Suprapubic skin (tissue), 4 donors: ENCODE measurements around the gene SCAMP5. TPM values are rescaled to one million over a fixed set of nuclear protein-coding genes. Genes with fewer than 3 reads are reported as not detected.

Source experiments
- DNase-seq, 2 donors: peaks; one replicate each; pipeline ENCODE4 v3.0.0-alpha.2; 2019; ENCODE audit warnings: low spot score in 2 of 2
- H3K27ac ChIP-seq: fragments of 200-600 bp; sonication (generic); one replicate; pipeline ENCODE4 v1.5.1; 2019
- H3K27me3 ChIP-seq: fragments of 200-600 bp; sonication (generic); one replicate; pipeline ENCODE4 v1.5.1; 2019
- H3K36me3 ChIP-seq: fragments of 200-600 bp; sonication (generic); one replicate; pipeline ENCODE4 v1.5.1; 2019
- H3K4me1 ChIP-seq: fragments of 200-600 bp; sonication (generic); one replicate; pipeline ENCODE4 v1.5.1; 2019
- H3K4me3 ChIP-seq: fragments of 200-600 bp; sonication (generic); one replicate; pipeline ENCODE4 v1.5.1; 2019; ENCODE audit warnings: mild to moderate bottlenecking
- H3K9me3 ChIP-seq: fragments of 200-600 bp; sonication (generic); one replicate; pipeline ENCODE4 v1.5.1; 2019
- CTCF ChIP-seq, 2 donors: fragments of 200-600 bp in 1 of 2; fragments of 450-650 bp in 1 of 2; sonication (generic) in 1 of 2; IDR thresholded peaks; one replicate each; pipeline ENCODE4 v1.5.1; 2016 to 2019; ENCODE audit warnings: antibody characterized with exemption in 2 of 2, mild to moderate bottlenecking in 1 of 2, moderate library complexity in 1 of 2
- EP300 ChIP-seq: sonication (generic); formaldehyde crosslinking; IDR thresholded peaks from one replicate; pipeline ENCODE4 v1.6.1; 2017; ENCODE audit warnings: antibody characterized with exemption
- POLR2A ChIP-seq, 2 donors: fragments of 450-650 bp; IDR thresholded peaks; one replicate each; pipeline ENCODE4 v1.6.1; 2017; ENCODE audit warnings: antibody characterized with exemption in 2 of 2, mild to moderate bottlenecking in 2 of 2, moderate library complexity in 2 of 2
- POLR2AphosphoS5 ChIP-seq, 3 donors: sonication (generic); formaldehyde crosslinking; IDR thresholded peaks; one replicate each; pipeline ENCODE4 v1.6.1; 2017; ENCODE audit warnings: antibody characterized with exemption in 3 of 3
- WGBS: methylation state at CpG from one replicate; pipeline ENCODE4 v1.1.5; 2018; 5-methylcytosine and 5-hydroxymethylcytosine counted together
- total RNA-seq, 4 donors: library from RNA; depleted of rRNA; stranded (reverse); fragments of >200 nt; gene quantifications; one replicate each; pipeline ENCODE4 v1.1.0, GENCODE V29; 2016

SCAMP5 gene
- total RNA-seq, 4 donors from 2014 or later, result 0.53 to 4.5 (median 2.7) TPM

GRCh38 chr15:75025107-75025506, 29.7 kb downstream of the SCAMP5 start:
- H3K4me1 ChIP-seq, result peaks cover 31% of the 10 kb centered on the region
- H3K9me3 ChIP-seq, result no peaks in the 10 kb centered on the region
- no peak overlapping the region for H3K27ac ChIP-seq
- H3K4me3 ChIP-seq, result no peak overlapping the region
- DNase-seq, result no peak
- whole genome bisulfite sequencing, result 49% methylated on average over 3 of the region's 3 CpGs
- no peaks in the 10 kb centered on the region for H3K27me3 ChIP-seq
- H3K36me3 ChIP-seq, result no peaks in the 10 kb centered on the region
- TF ChIP-seq EP300 (no peak), CTCF (IDR thresholded peaks at IDR 0.05) (no peak), POLR2A (IDR thresholded peaks at IDR 0.05) (no peak), POLR2AphosphoS5 (IDR thresholded peaks at IDR 0.05) (no peak)

- TF ChIP-seq POLR2A (IDR thresholded peaks at IDR 0.05), result no peak
- TF ChIP-seq POLR2AphosphoS5 (IDR thresholded peaks at IDR 0.05), result no peak
- no peak for TF ChIP-seq CTCF (IDR thresholded peaks at IDR 0.05)
- no peak for TF ChIP-seq EP300
- H3K4me1 ChIP-seq, result peaks cover 37% of the 10 kb centered on the region
- no peaks in the 10 kb centered on the region for H3K9me3 ChIP-seq
- no peak overlapping the region for H3K27ac ChIP-seq
- H3K36me3 ChIP-seq, result no peaks in the 10 kb centered on the region
- 76% methylated on average over 5 of the region's 5 CpGs for WGBS
- no peak for DNase-seq
- H3K27me3 ChIP-seq, result no peaks in the 10 kb centered on the region
- no peak overlapping the region for H3K4me3 ChIP-seq
These were observed 30.3 kb downstream of the SCAMP5 start for GRCh38 chr15:75025548-75026260.

GRCh38 chr15:75027551-75027950, 32.2 kb downstream of the SCAMP5 start:
- TF ChIP-seq POLR2AphosphoS5 (IDR thresholded peaks at IDR 0.05) (no peak), CTCF (IDR thresholded peaks at IDR 0.05) (no peak), EP300 (no peak), POLR2A (IDR thresholded peaks at IDR 0.05) (no peak)
- Histone ChIP-seq H3K4me1 (peaks cover 55% of the 10 kb centered on the region), H3K4me3 (no peak overlapping the region), H3K27ac (no peak overlapping the region), H3K9me3 (no peaks in the 10 kb centered on the region), H3K36me3 (no peaks in the 10 kb centered on the region), H3K27me3 (no peaks in the 10 kb centered on the region)
- WGBS, result 87% methylated on average over 7 of the region's 7 CpGs
- DNase-seq, result no peak

GRCh38 chr15:75028991-75029377, 33.6 kb downstream of the SCAMP5 start:
- no peak for DNase-seq
- H3K9me3 ChIP-seq, result no peaks in the 10 kb centered on the region
- H3K4me1 ChIP-seq, result peaks cover 55% of the 10 kb centered on the region
- no peaks in the 10 kb centered on the region for H3K27me3 ChIP-seq
- no peaks in the 10 kb centered on the region for H3K36me3 ChIP-seq
- TF ChIP-seq EP300 (no peak), CTCF (IDR thresholded peaks at IDR 0.05) (no peak), POLR2AphosphoS5 (IDR thresholded peaks at IDR 0.05) (no peak), POLR2A (IDR thresholded peaks at IDR 0.05) (no peak)
- 59% methylated on average over 4 of the region's 4 CpGs for WGBS
- H3K4me3 ChIP-seq, result no peak overlapping the region
- no peak overlapping the region for H3K27ac ChIP-seq

GRCh38 chr15:75029378-75030022, 34.1 kb downstream of the SCAMP5 start:
- H3K27ac ChIP-seq, result peak overlapping the region; percentile 72
- H3K4me1 ChIP-seq, result peaks cover 50% of the 10 kb centered on the region
- TF ChIP-seq CTCF (IDR thresholded peaks at IDR 0.05) (peak; percentile 87 to 95), EP300 (no peak), POLR2AphosphoS5 (IDR thresholded peaks at IDR 0.05) (peak in 2 of 3 donors; percentile 9 to 25), POLR2A (IDR thresholded peaks at IDR 0.05) (peak in 1 of 2 donors; percentile 8)
- no peaks in the 10 kb centered on the region for H3K9me3 ChIP-seq
- DNase-seq, result peak; percentile 97 to 98
- H3K4me3 ChIP-seq, result peak overlapping the region; percentile 21
- 2% methylated on average over 11 of the region's 12 CpGs for WGBS
- H3K27me3 ChIP-seq, result no peaks in the 10 kb centered on the region
- no peaks in the 10 kb centered on the region for H3K36me3 ChIP-seq
